GM12878 (cell line): ENCODE data around the gene EDN2. TPM values are rescaled to one million over a fixed set of nuclear protein-coding genes. Genes with fewer than 3 reads are reported as not detected.

Source experiments
- ATAC-seq: fragments of 200-7000 bp; cut with Tn5 transposase; 3 replicates; pipeline ENCODE4 v1.9.1; 2020; ENCODE audit warnings: mild to moderate bottlenecking, moderate library complexity
- BruUV-seq: library from RNA; stranded (reverse); fragments of 400-500 nt; replicated peaks from 2 replicates; lab custom pipeline; 2021; lab: Mats Ljungman, UMichigan
- CTCF ChIA-PET: fragments of 300-600 bp; sonication (Branson Sonifier 250); formaldehyde crosslinking; extraction: SDS; loops from one replicate; lab custom pipeline; 2021; ENCODE audit warnings: inconsistent platforms; lab: Yijun Ruan, JAX
- POLR2A ChIA-PET: fragments of 350-600 bp; formaldehyde crosslinking; extraction: SDS; loops from one replicate; lab custom pipeline; 2021; ENCODE audit warnings: inconsistent platforms; lab: Charles Lee
- RAD21 ChIA-PET: fragments of 300-600 bp; sonication (Branson Sonifier 250); formaldehyde crosslinking; loops from one replicate; lab custom pipeline; 2023; ENCODE audit warnings: antibody characterized with exemption; ENCODE audit not compliant: unreplicated experiment; lab: Charles Lee
- SMC1A ChIA-PET: fragments of 300-600 bp; sonication (Branson Sonifier 250); formaldehyde crosslinking; loops from one replicate; lab custom pipeline; 2023; ENCODE audit not compliant: unreplicated experiment, uncharacterized antibody; lab: Charles Lee
- DNase-seq: peaks from one replicate; pipeline ENCODE4 v3.0.0-alpha.2; 2011; ENCODE audit warnings: low read depth, low spot score
- FAIRE-seq: peaks from 3 replicates; lab custom pipeline; 2011; peaks lifted over from hg19 to GRCh38; lab: Jason Lieb, UNC
- H2AFZ ChIP-seq: 2 replicates; pipeline ENCODE4 v1.6.0; 2011; ENCODE audit warnings: low read depth, low read length, control low read depth; ENCODE audit not compliant: control insufficient read depth
- H3K27ac ChIP-seq: 2 replicates; pipeline ENCODE4 v1.5.1; 2011; ENCODE audit warnings: control low read depth; ENCODE audit not compliant: control insufficient read depth, insufficient read depth
- H3K27me3 ChIP-seq, 2 experiments: replicated peaks in 1 of 2; 2 replicates each; pipeline versions ENCODE4 v1.6.0 to v1.6.1; 2011; ENCODE audit warnings: low read length in 1 of 2; ENCODE audit not compliant: control insufficient read depth in 2 of 2, insufficient read depth in 2 of 2
- H3K36me3 ChIP-seq, 2 experiments: 2 replicates each; pipeline ENCODE4 v1.5.1; 2011; ENCODE audit warnings: low read length in 1 of 2; ENCODE audit not compliant: control insufficient read depth in 2 of 2, insufficient read depth in 2 of 2
- H3K4me1 ChIP-seq: 2 replicates; pipeline ENCODE4 v1.6.1; 2011; ENCODE audit warnings: mild to moderate bottlenecking, low read length, moderate library complexity, mixed read lengths; ENCODE audit not compliant: control insufficient read depth, insufficient read depth
- H3K4me2 ChIP-seq: 2 replicates; pipeline ENCODE4 v1.6.0; 2011; ENCODE audit warnings: control low read depth; ENCODE audit not compliant: control insufficient read depth, insufficient read depth
- H3K4me3 ChIP-seq: fragments of 200-600 bp; sonication (generic); 2 replicates; pipeline ENCODE4 v1.5.1; 2016
- H3K79me2 ChIP-seq: 2 replicates; pipeline ENCODE4 v1.6.0; 2011; ENCODE audit warnings: low read length; ENCODE audit not compliant: control insufficient read depth, insufficient read depth
- H3K9ac ChIP-seq: 2 replicates; pipeline ENCODE4 v1.8.0; 2011; ENCODE audit warnings: low read length, control low read depth, mixed read lengths; ENCODE audit not compliant: control insufficient read depth, insufficient read depth
- H3K9me3 ChIP-seq: replicated peaks from 3 replicates; pipeline ENCODE4 v1.5.1; 2011; ENCODE audit warnings: mild to moderate bottlenecking, low read length; ENCODE audit not compliant: control insufficient read depth, insufficient read depth
- H4K20me1 ChIP-seq: 2 replicates; pipeline ENCODE4 v1.6.0; 2011; ENCODE audit not compliant: control insufficient read depth, insufficient read depth
- CREB1 ChIP-seq: IDR thresholded peaks from 2 replicates; pipeline ENCODE4 v1.6.1; 2012; ENCODE audit warnings: low read depth, mild to moderate bottlenecking, inconsistent platforms
- ETV6 ChIP-seq, 2 experiments: fragments of 450-650 bp in 1 of 2; IDR thresholded peaks in 1 of 2; conservative IDR thresholded peaks in 1 of 2; 2 replicates each; pipeline ENCODE4 v1.6.1; 2014; ENCODE audit warnings: antibody characterized with exemption in 1 of 2, borderline replicate concordance in 1 of 2, low read depth in 1 of 2, mild to moderate bottlenecking in 1 of 2, moderate library complexity in 1 of 2
- NR2F1 ChIP-seq: fragments of 450-650 bp; conservative IDR thresholded peaks from 2 replicates; pipeline ENCODE4 v1.6.1; 2017; ENCODE audit warnings: mild to moderate bottlenecking
- NRF1 ChIP-seq: conservative IDR thresholded peaks from 2 replicates; pipeline ENCODE4 v1.6.1; 2011; ENCODE audit warnings: mild to moderate bottlenecking, low read depth, low read length, improper control_type of control experiment
- RAD21 ChIP-seq: IDR thresholded peaks from 2 replicates; pipeline ENCODE4 v1.6.1; 2011; ENCODE audit warnings: mild to moderate bottlenecking, low read depth, low read length, moderate library complexity; ENCODE audit not compliant: insufficient read depth
- SKIL ChIP-seq: fragments of 450-650 bp; IDR thresholded peaks from 2 replicates; pipeline ENCODE4 v1.6.1; 2017; ENCODE audit warnings: mild to moderate bottlenecking, low read depth, inconsistent platforms; ENCODE audit not compliant: poor library complexity, severe bottlenecking
- STAT1 ChIP-seq: fragments of 450-650 bp; conservative IDR thresholded peaks from 2 replicates; pipeline ENCODE4 v1.6.1; 2014; ENCODE audit warnings: antibody characterized with exemption, mild to moderate bottlenecking
- STAT3 ChIP-seq: IDR thresholded peaks from 2 replicates; pipeline ENCODE4 v1.6.1; 2011; ENCODE audit warnings: low read depth, low read length, improper control_type of control experiment
- ZNF217 ChIP-seq: fragments of 450-650 bp; IDR thresholded peaks from 2 replicates; pipeline ENCODE4 v1.6.1; 2017; ENCODE audit warnings: antibody characterized with exemption, mild to moderate bottlenecking
- ZNF622 ChIP-seq: fragments of 450-650 bp; IDR thresholded peaks from 2 replicates; pipeline ENCODE4 v1.6.1; 2017; ENCODE audit warnings: mild to moderate bottlenecking, inconsistent platforms
- ZNF687 ChIP-seq: fragments of 450-650 bp; IDR thresholded peaks from 2 replicates; pipeline ENCODE4 v1.6.1; 2017; ENCODE audit warnings: mild to moderate bottlenecking, moderate library complexity
- WGBS: methylation state at CpG from one replicate; pipeline ENCODE4 v1.1.6; 2016; ENCODE audit warnings: low lambda C conversion rate; ENCODE audit not compliant: insufficient replicate concordance, insufficient coverage; ENCODE audit errors: missing lambda C conversion rate; 5-methylcytosine and 5-hydroxymethylcytosine counted together
- in situ Hi-C: fragments of 300-500 bp; cut with MboI; formaldehyde crosslinking; loops from 9 replicates; pipeline ENCODE4 v1.14.3; 2018; ENCODE audit warnings: mixed read lengths
- intact Hi-C: fragments of 100-400 bp; cut with micrococcal nuclease; formaldehyde crosslinking; loops from one replicate; pipeline ENCODE4 v1.14.2; 2022; ENCODE audit not compliant: unreplicated experiment
- polyA plus RNA-seq, 11 experiments: library from polyadenylated mRNA; depleted of rRNA in 4 of 11; unstranded in 6 of 11; stranded (reverse) in 5 of 11; fragments of >200 nt; fragmentation: Nextera tagmentation in 4 of 11; fragmentation: Illumina TruSeq in 1 of 11; extraction: Ambion mirVana in 4 of 11; extraction: Trizol in 1 of 11; gene quantifications; 1 replicate in 1 of 11; 2 replicates in 10 of 11; pipeline versions ENCODE4 v1.2.1 to v1.2.3, GENCODE V29; 2011 to 2016; ENCODE audit warnings: inconsistent platforms in 2 of 11, missing spikeins in 2 of 11, low read depth in 1 of 11
- total RNA-seq, 4 experiments: library from RNA; depleted of rRNA in 3 of 4; stranded (reverse); fragments of >200 nt in 3 of 4; fragmentation: Illumina TruSeq in 1 of 4; extraction: Trizol in 1 of 4; gene quantifications; 2 replicates each; pipeline versions ENCODE4 v1.2.1 to v1.2.3, GENCODE V29; 2013 to 2021

EDN2 gene
- total and polyA plus RNA-seq, 10 of the 15 experiments (the other 5 are each of a cell fraction or from before 2014, with no cell fraction given): 0.11 to 1.5 (median 0.43) TPM; not detected in 1

GRCh38 chr1:41512701-41513382 lies 28.4 kb upstream of the EDN2 start:
- Histone ChIP-seq H3K4me1 (peaks cover 6% of the 10 kb centered on the region; the same call in 1 of the 2 replicates), H3K27ac (no peak overlapping the region), H3K79me2 (no peaks in the 10 kb centered on the region), H3K9me3 (no peaks in the 10 kb centered on the region), H3K9ac (no peak overlapping the region), H3K36me3 (no peaks in the 10 kb centered on the region; a peak in 2 of 4 replicates), H3K4me2 (no peak overlapping the region), H2AFZ (no peak overlapping the region), H3K4me3 (no peak overlapping the region), H4K20me1 (no peaks in the 10 kb centered on the region), H3K27me3 (no peaks in the 10 kb centered on the region)
- TF ChIP-seq SKIL (no peak), NRF1 (no peak)
- in situ Hi-C loops (no loop called here), intact Hi-C loops (no loop called here)
- ChIA-PET POLR2A (no interaction called here), CTCF (interaction anchor here (0.6 to 7.0 kb wide), 3 partner anchors 19 to 737 kb away, joined by 3 to 59 read pairs (median 3); no protein-coding TSS in a partner anchor), RAD21 (no interaction called here), SMC1A (interaction anchor here (1.8 to 1.9 kb wide), 2 partner anchors 25 to 298 kb away, joined by 5 read pairs; no protein-coding TSS in a partner anchor)
- WGBS: 93% methylated on average over 23 of the region's 27 CpGs
- DNase-seq (no peak), FAIRE-seq (no peak), ATAC-seq (no peak)
- BruUV-seq: no TSS peak

- in situ Hi-C loops: no loop called here
- no peak for TF ChIP-seq STAT1
- no peak for TF ChIP-seq STAT3
- TF ChIP-seq ZNF622: no peak
- TF ChIP-seq RAD21: no peak
- no peak for TF ChIP-seq NR2F1
- TF ChIP-seq ZNF687: no peak
- TF ChIP-seq CREB1: no peak
- no peak for TF ChIP-seq ETV6 (conservative IDR thresholded peaks at IDR 0.05 in 1 of 2, IDR thresholded peaks at IDR 0.05 in 1 of 2; ENCODE audit: borderline replicate concordance in 1 of 2, low read depth in 1 of 2)
- no peak for TF ChIP-seq ZNF217
These were observed 26.7 kb upstream of the EDN2 start for GRCh38 chr1:41511239-41511540.

More at GRCh38 chr1:41511239-41511540, 26.7 kb upstream of the EDN2 start:
- no peak overlapping the region for H3K27ac ChIP-seq
- no peak overlapping the region for H2AFZ ChIP-seq
- H3K36me3 ChIP-seq: no peaks in the 10 kb centered on the region; a peak in 2 of 4 replicates
- FAIRE-seq (no peak), DNase-seq (no peak), ATAC-seq (no peak)
- no peak overlapping the region for H3K4me2 ChIP-seq
- intact Hi-C loops: no loop called here
- CTCF ChIA-PET: interaction anchor here (0.7 kb wide), 1 partner anchor 21 kb away, joined by 3 read pairs; no protein-coding TSS in a partner anchor
- H3K9ac ChIP-seq: no peak overlapping the region
- WGBS: 96% methylated on average over 7 of the region's 7 CpGs
- H3K9me3 ChIP-seq: no peaks in the 10 kb centered on the region
- no peaks in the 10 kb centered on the region for H4K20me1 ChIP-seq
- no peaks in the 10 kb centered on the region for H3K79me2 ChIP-seq
- no peaks in the 10 kb centered on the region for H3K27me3 ChIP-seq
- H3K4me3 ChIP-seq: no peak overlapping the region
- POLR2A ChIA-PET: no interaction called here
- SMC1A ChIA-PET: no interaction called here
- peaks cover under 1% of the 10 kb centered on the region; the same call in 1 of the 2 replicates for H3K4me1 ChIP-seq
- RAD21 ChIA-PET: no interaction called here
- no TSS peak for BruUV-seq
